Smooth muscle cell (in vitro differentiated cells): Measurements from ENCODE around the gene MAP3K3. TPM values are rescaled to one million over a fixed set of nuclear protein-coding genes. Genes with fewer than 3 reads are reported as not detected.

Source experiments
- DNase-seq: peaks from one replicate; lab custom pipeline; 2025; ENCODE audit not compliant: unreplicated experiment; lab: John Stamatoyannopoulos, UW
- H2AFZ ChIP-seq: fragments of 200-600 bp; sonication (generic); 2 replicates; pipeline ENCODE4 v1.6.0; 2016; ENCODE audit warnings: antibody characterized with exemption, low read depth, mild to moderate bottlenecking
- H3F3A ChIP-seq: fragments of 200-600 bp; sonication (generic); 2 replicates; pipeline ENCODE4 v1.6.0; 2017; ENCODE audit warnings: antibody characterized with exemption, low read depth
- H3K27ac ChIP-seq: fragments of 200-600 bp; sonication (generic); 2 replicates; pipeline ENCODE4 v1.5.1; 2016; ENCODE audit warnings: low read depth, mild to moderate bottlenecking
- H3K27me3 ChIP-seq: fragments of 200-600 bp; sonication (generic); 2 replicates; pipeline ENCODE4 v1.6.1; 2016; ENCODE audit warnings: low read depth, mild to moderate bottlenecking
- H3K36me3 ChIP-seq: fragments of 200-600 bp; sonication (generic); 2 replicates; pipeline ENCODE4 v1.5.1; 2016; ENCODE audit warnings: low read depth
- H3K4me1 ChIP-seq: fragments of 200-600 bp; sonication (generic); 2 replicates; pipeline ENCODE4 v1.5.1; 2016; ENCODE audit warnings: low read depth
- H3K4me2 ChIP-seq: fragments of 200-600 bp; sonication (generic); 2 replicates; pipeline ENCODE4 v1.6.0; 2016; ENCODE audit warnings: mild to moderate bottlenecking
- H3K4me3 ChIP-seq: fragments of 200-600 bp; sonication (generic); 2 replicates; pipeline ENCODE4 v1.5.1; 2016; ENCODE audit warnings: mild to moderate bottlenecking
- H3K79me2 ChIP-seq: fragments of 200-600 bp; sonication (generic); 2 replicates; pipeline ENCODE4 v1.6.0; 2016; ENCODE audit warnings: low read depth, mild to moderate bottlenecking
- H3K9ac ChIP-seq: fragments of 200-600 bp; sonication (generic); 2 replicates; pipeline ENCODE4 v1.6.0; 2016; ENCODE audit warnings: low read depth
- H3K9me3 ChIP-seq: fragments of 200-600 bp; sonication (generic); replicated peaks from 2 replicates; pipeline ENCODE4 v1.5.1; 2016; ENCODE audit warnings: low read depth
- H4K20me1 ChIP-seq: fragments of 200-600 bp; sonication (generic); 2 replicates; pipeline ENCODE4 v1.6.0; 2016; ENCODE audit warnings: low read depth
- WGBS: methylation state at CpG from one replicate; pipeline ENCODE4 v1.1.7; 2016; ENCODE audit warnings: low lambda C conversion rate; 5-methylcytosine and 5-hydroxymethylcytosine counted together
- polyA plus RNA-seq: library from polyadenylated mRNA; unstranded; fragments of >200 nt; fragmentation: Nextera tagmentation; extraction: Ambion mirVana; gene quantifications from 2 replicates; pipeline ENCODE4 v1.2.1, GENCODE V29; 2016
- total RNA-seq: library from RNA; depleted of rRNA; stranded (reverse); fragments of >200 nt; gene quantifications from 2 replicates; pipeline ENCODE4 v1.2.3, GENCODE V29; 2014
- TF ChIP-seq, protein P1 (sequence below): fragments of 200-600 bp; sonication (generic); IDR thresholded peaks from 2 replicates; pipeline ENCODE4 v1.5.1; 2017; ENCODE audit warnings: borderline replicate concordance, mild to moderate bottlenecking, antibody characterized with exemption; ENCODE audit not compliant: insufficient read depth, poor library complexity, severe bottlenecking

MAP3K3 gene
- total and polyA plus RNA-seq, 2 experiments from 2014 or later: 16.0 to 23.6 TPM

DNA sequence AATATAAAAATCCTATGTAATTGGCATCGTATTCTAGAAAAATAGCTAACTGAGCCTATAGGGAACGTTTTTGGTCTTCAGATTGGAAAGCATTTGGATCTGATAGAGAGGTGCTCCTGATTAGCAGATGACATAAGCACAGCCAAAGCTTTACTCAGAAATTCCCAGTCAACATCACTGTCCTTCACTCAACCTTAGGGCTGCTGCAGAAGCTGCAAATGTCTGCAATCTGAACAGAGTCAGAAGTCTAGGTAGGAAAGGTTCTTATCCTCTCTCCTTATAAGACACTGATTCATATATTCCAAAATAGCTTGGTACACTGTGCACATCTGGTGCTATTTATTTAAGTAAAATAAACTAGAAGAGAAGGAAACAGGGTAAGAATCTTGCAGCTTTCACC is 100.2 kb downstream of the MAP3K3 start:
- no peak overlapping the region for H2AFZ ChIP-seq
- H3K36me3 ChIP-seq: peaks cover 6% of the 10 kb centered on the region
- H3K4me2 ChIP-seq: no peak overlapping the region
- H3K4me3 ChIP-seq: no peak overlapping the region
- no peaks in the 10 kb centered on the region for H4K20me1 ChIP-seq
- H3F3A ChIP-seq: no peaks in the 10 kb centered on the region
- H3K4me1 ChIP-seq: no peaks in the 10 kb centered on the region
- TF ChIP-seq, protein P1, sequence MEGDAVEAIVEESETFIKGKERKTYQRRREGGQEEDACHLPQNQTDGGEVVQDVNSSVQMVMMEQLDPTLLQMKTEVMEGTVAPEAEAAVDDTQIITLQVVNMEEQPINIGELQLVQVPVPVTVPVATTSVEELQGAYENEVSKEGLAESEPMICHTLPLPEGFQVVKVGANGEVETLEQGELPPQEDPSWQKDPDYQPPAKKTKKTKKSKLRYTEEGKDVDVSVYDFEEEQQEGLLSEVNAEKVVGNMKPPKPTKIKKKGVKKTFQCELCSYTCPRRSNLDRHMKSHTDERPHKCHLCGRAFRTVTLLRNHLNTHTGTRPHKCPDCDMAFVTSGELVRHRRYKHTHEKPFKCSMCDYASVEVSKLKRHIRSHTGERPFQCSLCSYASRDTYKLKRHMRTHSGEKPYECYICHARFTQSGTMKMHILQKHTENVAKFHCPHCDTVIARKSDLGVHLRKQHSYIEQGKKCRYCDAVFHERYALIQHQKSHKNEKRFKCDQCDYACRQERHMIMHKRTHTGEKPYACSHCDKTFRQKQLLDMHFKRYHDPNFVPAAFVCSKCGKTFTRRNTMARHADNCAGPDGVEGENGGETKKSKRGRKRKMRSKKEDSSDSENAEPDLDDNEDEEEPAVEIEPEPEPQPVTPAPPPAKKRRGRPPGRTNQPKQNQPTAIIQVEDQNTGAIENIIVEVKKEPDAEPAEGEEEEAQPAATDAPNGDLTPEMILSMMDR: no peak
- H3K27ac ChIP-seq: no peak overlapping the region
- H3K79me2 ChIP-seq: no peaks in the 10 kb centered on the region
- no peaks in the 10 kb centered on the region for H3K9me3 ChIP-seq
- 78% methylated on average over 2 of the region's 2 CpGs for WGBS
- no peak overlapping the region for H3K9ac ChIP-seq
- no peak for DNase-seq
- H3K27me3 ChIP-seq: no peaks in the 10 kb centered on the region

DNA sequence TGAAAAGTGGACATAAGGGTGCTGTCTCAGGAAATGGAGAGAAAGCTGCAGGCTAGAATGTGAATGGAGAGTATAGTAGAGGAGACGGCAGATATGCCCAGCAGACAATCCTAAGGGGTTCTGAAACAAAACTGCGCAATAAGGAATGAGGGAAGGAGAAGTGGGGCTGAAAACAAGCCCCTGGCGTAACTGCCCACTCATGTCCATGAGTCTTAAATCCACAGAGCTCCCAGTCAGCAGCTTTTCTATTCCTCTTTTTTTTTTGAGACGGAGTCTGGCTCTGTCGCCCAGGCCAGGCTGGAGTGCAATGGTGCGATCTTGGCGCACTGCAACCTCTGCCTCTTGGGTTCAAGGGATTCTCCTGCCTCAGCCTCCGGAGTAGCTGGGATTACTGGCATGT is 113.5 kb downstream of the MAP3K3 start:
- H3K9me3 ChIP-seq: no peaks in the 10 kb centered on the region
- no peak overlapping the region for H3K4me3 ChIP-seq
- H3K36me3 ChIP-seq: no peaks in the 10 kb centered on the region
- TF ChIP-seq, protein P1: no peak
- no peak overlapping the region for H2AFZ ChIP-seq
- peaks cover 11% of the 10 kb centered on the region for H3K79me2 ChIP-seq
- no peak for DNase-seq
- H4K20me1 ChIP-seq: no peaks in the 10 kb centered on the region
- no peak overlapping the region for H3K4me2 ChIP-seq
- 96% methylated on average over 7 of the region's 8 CpGs for WGBS
- no peak overlapping the region for H3K27ac ChIP-seq
- peaks cover 6% of the 10 kb centered on the region for H3K4me1 ChIP-seq
- no peak overlapping the region for H3K9ac ChIP-seq
- H3F3A ChIP-seq: no peaks in the 10 kb centered on the region
- no peaks in the 10 kb centered on the region for H3K27me3 ChIP-seq

DNA sequence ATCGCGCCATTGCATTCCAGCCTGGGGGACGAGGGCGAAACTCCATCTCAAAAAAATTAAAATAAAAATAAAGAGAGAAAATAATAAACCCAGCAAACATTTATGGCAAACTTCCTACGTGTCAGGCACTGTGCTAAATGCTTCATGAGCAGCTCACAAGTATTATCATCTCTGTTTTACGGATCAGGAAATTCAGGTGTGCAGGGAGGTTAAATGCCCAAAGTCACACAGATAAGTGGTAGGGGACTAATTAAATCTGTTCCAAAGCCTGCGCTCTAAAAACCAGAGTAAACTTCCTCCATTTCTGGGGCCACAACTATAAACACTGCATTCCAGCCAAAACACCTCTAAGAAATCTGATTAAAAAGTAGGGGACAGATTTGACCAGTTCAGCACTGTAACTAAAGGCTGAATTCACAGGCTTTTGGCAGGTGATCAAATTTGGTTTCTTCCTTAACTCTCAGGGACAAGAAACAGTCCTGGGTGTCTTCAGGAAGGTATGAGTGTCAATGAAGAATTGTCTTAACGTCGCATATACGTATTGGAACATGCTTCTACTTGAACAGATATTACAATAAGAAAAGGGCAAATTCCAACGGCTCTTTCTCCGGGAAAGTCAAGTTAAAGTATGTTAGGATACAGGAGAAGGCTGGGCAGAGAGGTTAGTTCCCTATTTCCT is 118.4 kb downstream of the MAP3K3 start:
- H3F3A ChIP-seq: peaks cover 15% of the 10 kb centered on the region
- peak overlapping the region; percentile 94 for H3K4me2 ChIP-seq
- H3K27me3 ChIP-seq: no peaks in the 10 kb centered on the region
- peak overlapping the region; percentile 71 for H2AFZ ChIP-seq
- H3K9me3 ChIP-seq: no peaks in the 10 kb centered on the region
- H3K27ac ChIP-seq: peak overlapping the region; percentile 73
- WGBS: 47% methylated on average over 12 of the region's 12 CpGs
- peaks cover 6% of the 10 kb centered on the region for H3K4me1 ChIP-seq
- H3K4me3 ChIP-seq: peak overlapping the region; percentile 85
- peaks cover 12% of the 10 kb centered on the region for H3K79me2 ChIP-seq
- no peak for DNase-seq
- no peaks in the 10 kb centered on the region for H4K20me1 ChIP-seq
- H3K36me3 ChIP-seq: peaks cover under 1% of the 10 kb centered on the region
- peak overlapping the region; percentile 80 for H3K9ac ChIP-seq
- TF ChIP-seq, protein P1: no peak

DNA sequence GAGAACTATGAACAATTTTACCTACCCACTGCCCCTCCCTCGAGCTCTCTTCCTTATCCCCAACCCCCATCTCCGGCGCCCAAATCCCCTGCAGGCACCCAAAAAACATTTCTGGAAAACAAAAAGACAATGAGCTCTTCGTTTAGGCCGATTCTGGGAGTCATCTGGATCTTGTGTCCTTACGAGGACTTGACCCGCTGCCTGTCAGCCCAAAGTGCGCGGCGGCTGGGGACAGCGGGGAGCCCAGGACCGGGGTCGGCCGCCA is 118.9 kb downstream of the MAP3K3 start:
- DNase-seq: no peak
- Histone ChIP-seq H3K36me3 (peaks cover 4% of the 10 kb centered on the region), H3K9me3 (no peaks in the 10 kb centered on the region), H4K20me1 (no peaks in the 10 kb centered on the region), H3K27ac (peak overlapping the region; percentile 73), H3K9ac (peak overlapping the region; percentile 80), H3K4me1 (peaks cover 6% of the 10 kb centered on the region), H3K79me2 (peaks cover 12% of the 10 kb centered on the region), H3K4me3 (peak overlapping the region; percentile 85), H3F3A (peaks cover 18% of the 10 kb centered on the region), H3K4me2 (peak overlapping the region; percentile 94), H2AFZ (peak overlapping the region; percentile 71), H3K27me3 (no peaks in the 10 kb centered on the region)
- WGBS: 2% methylated on average over 14 of the region's 14 CpGs
- TF ChIP-seq, protein P1: no peak
